ENCODE measurements around the gene PIK3R5.

DNA sequence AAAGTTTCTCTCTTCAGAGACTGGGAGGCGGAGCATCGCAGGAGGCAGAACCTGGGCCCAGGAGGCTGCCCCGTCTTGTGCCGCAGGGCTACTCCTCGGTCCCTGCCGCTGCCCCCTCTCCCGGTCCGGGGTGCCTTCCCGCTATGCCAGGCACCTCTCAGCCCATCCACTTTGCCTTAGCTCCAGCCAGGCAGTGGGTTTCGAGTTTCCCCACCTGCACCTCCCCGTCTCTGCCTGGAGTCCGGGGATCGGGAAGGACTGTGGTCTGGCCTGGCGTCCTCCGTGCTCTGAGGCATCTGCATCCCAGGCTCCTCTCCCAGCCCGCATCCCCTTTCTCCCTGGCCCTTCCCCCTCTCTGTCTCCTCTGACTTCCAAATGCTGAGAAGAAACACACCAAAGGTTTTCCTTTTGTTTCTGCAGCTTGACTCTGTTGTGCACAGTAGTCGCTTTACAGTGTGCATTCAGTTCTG is 71.3 kb downstream of the PIK3R5 start:
- TF ChIP-seq, protein P1, sequence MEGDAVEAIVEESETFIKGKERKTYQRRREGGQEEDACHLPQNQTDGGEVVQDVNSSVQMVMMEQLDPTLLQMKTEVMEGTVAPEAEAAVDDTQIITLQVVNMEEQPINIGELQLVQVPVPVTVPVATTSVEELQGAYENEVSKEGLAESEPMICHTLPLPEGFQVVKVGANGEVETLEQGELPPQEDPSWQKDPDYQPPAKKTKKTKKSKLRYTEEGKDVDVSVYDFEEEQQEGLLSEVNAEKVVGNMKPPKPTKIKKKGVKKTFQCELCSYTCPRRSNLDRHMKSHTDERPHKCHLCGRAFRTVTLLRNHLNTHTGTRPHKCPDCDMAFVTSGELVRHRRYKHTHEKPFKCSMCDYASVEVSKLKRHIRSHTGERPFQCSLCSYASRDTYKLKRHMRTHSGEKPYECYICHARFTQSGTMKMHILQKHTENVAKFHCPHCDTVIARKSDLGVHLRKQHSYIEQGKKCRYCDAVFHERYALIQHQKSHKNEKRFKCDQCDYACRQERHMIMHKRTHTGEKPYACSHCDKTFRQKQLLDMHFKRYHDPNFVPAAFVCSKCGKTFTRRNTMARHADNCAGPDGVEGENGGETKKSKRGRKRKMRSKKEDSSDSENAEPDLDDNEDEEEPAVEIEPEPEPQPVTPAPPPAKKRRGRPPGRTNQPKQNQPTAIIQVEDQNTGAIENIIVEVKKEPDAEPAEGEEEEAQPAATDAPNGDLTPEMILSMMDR (IDR thresholded peaks at IDR 0.05) = no peak
- TF ChIP-seq EZH2 (IDR thresholded peaks at IDR 0.05) = no peak
